DND-41 (cell line): ENCODE results near the gene CLDN14.

Experiments used
- ATAC-seq: fragments of 200-7000 bp; cut with Tn5 transposase; 3 replicates; pipeline ENCODE4 v1.9.1; 2021; ENCODE audit warnings: low read depth; ENCODE audit not compliant: insufficient read depth
- DNase-seq: peaks from one replicate; pipeline ENCODE4 v3.0.0-alpha.2; 2020
- H2AFZ ChIP-seq: 2 replicates; pipeline ENCODE4 v1.6.0; 2012; ENCODE audit warnings: low read depth, low read length
- H3K27ac ChIP-seq: 2 replicates; pipeline ENCODE4 v1.5.1; 2012; ENCODE audit warnings: low read length, inconsistent platforms
- H3K27me3 ChIP-seq: fragments of 200-600 bp; sonication (generic); 2 replicates; pipeline ENCODE4 v1.6.0; 2012; ENCODE audit warnings: low read length, mild to moderate bottlenecking, inconsistent platforms; ENCODE audit not compliant: insufficient read depth, poor library complexity
- H3K36me3 ChIP-seq: 2 replicates; pipeline ENCODE4 v1.5.1; 2012; ENCODE audit warnings: low read length, inconsistent platforms; ENCODE audit not compliant: insufficient read depth
- H3K4me1 ChIP-seq: 2 replicates; pipeline ENCODE4 v1.5.1; 2012; ENCODE audit warnings: mild to moderate bottlenecking, low read length; ENCODE audit not compliant: insufficient read depth
- H3K4me2 ChIP-seq: 2 replicates; pipeline ENCODE4 v1.6.0; 2012; ENCODE audit warnings: mild to moderate bottlenecking, moderate library complexity, low read length, inconsistent platforms; ENCODE audit not compliant: insufficient read depth
- H3K4me3 ChIP-seq, 2 experiments: fragments of 200-600 bp in 1 of 2; shearing (Covaris generic) in 1 of 2; 2 replicates each; pipeline ENCODE4 v1.5.1; 2012 to 2016; ENCODE audit warnings: inconsistent platforms in 2 of 2, low read length in 2 of 2, mild to moderate bottlenecking in 2 of 2, low read depth in 1 of 2, moderate library complexity in 1 of 2
- H3K79me2 ChIP-seq: 2 replicates; pipeline ENCODE4 v1.6.0; 2012; ENCODE audit warnings: low read length, inconsistent platforms; ENCODE audit not compliant: insufficient read depth
- H3K9ac ChIP-seq: 2 replicates; pipeline ENCODE4 v1.6.0; 2012; ENCODE audit warnings: low read depth, mild to moderate bottlenecking, inconsistent platforms, low read length, moderate library complexity
- H3K9me3 ChIP-seq: 2 replicates; pipeline ENCODE4 v1.5.1; 2012; ENCODE audit warnings: low read length, moderate library complexity, mild to moderate bottlenecking, inconsistent platforms; ENCODE audit not compliant: insufficient read depth, severe bottlenecking
- H4K20me1 ChIP-seq: 2 replicates; pipeline ENCODE4 v1.6.0; 2012; ENCODE audit warnings: low read length; ENCODE audit not compliant: insufficient read depth
- EZH2 ChIP-seq: IDR thresholded peaks from 3 replicates; pipeline ENCODE4 v1.6.1; 2012; ENCODE audit warnings: borderline replicate concordance, low read depth, mild to moderate bottlenecking, moderate library complexity, low read length, inconsistent platforms; ENCODE audit not compliant: severe bottlenecking
- TF ChIP-seq, protein P1 (sequence below): IDR thresholded peaks from 2 replicates; pipeline ENCODE4 v1.5.1; 2012; ENCODE audit warnings: borderline replicate concordance, low read length, moderate library complexity, mild to moderate bottlenecking; ENCODE audit not compliant: poor library complexity, severe bottlenecking; ENCODE audit errors: extremely low read depth

CLDN14 gene

DNA sequence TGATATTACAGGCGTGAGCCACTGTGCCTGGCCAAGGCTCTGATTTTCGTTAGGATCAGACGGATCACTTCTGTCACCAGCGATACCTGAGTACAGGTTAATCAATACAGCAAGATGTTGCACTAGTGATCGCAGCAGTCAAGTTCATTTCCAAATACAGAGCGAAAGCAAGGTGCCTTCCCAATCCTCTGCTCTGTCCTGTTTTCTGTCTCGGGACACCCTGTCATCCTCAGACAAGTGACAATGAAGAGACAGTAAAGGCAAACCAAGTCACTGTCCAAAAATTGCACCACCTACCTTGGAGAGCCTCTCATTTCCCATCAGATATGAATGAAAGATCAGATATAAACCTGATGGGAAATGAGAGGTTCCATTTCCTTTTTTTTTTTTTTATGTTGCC, 5.6 kb upstream of the CLDN14 start:
- no peak overlapping the region for H2AFZ ChIP-seq
- H3K27ac ChIP-seq = no peak overlapping the region
- H3K36me3 ChIP-seq = no peaks in the 10 kb centered on the region
- no peak overlapping the region for H3K9ac ChIP-seq
- TF ChIP-seq EZH2 = no peak
- TF ChIP-seq, protein P1, sequence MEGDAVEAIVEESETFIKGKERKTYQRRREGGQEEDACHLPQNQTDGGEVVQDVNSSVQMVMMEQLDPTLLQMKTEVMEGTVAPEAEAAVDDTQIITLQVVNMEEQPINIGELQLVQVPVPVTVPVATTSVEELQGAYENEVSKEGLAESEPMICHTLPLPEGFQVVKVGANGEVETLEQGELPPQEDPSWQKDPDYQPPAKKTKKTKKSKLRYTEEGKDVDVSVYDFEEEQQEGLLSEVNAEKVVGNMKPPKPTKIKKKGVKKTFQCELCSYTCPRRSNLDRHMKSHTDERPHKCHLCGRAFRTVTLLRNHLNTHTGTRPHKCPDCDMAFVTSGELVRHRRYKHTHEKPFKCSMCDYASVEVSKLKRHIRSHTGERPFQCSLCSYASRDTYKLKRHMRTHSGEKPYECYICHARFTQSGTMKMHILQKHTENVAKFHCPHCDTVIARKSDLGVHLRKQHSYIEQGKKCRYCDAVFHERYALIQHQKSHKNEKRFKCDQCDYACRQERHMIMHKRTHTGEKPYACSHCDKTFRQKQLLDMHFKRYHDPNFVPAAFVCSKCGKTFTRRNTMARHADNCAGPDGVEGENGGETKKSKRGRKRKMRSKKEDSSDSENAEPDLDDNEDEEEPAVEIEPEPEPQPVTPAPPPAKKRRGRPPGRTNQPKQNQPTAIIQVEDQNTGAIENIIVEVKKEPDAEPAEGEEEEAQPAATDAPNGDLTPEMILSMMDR = no peak
- no peak for ATAC-seq
- no peaks in the 10 kb centered on the region for H3K4me1 ChIP-seq
- H3K9me3 ChIP-seq = no peaks in the 10 kb centered on the region
- no peaks in the 10 kb centered on the region for H3K27me3 ChIP-seq
- H4K20me1 ChIP-seq = no peaks in the 10 kb centered on the region
- no peak for DNase-seq
- H3K79me2 ChIP-seq = no peaks in the 10 kb centered on the region
- no peak overlapping the region for H3K4me2 ChIP-seq
- H3K4me3 ChIP-seq = no peak overlapping the region

GRCh38 chr21:36483095-36483494, 3.2 kb upstream of the CLDN14 start:
- Histone ChIP-seq H3K4me3 (no peak overlapping the region), H3K4me1 (no peaks in the 10 kb centered on the region), H2AFZ (no peak overlapping the region), H4K20me1 (no peaks in the 10 kb centered on the region), H3K9ac (no peak overlapping the region), H3K36me3 (no peaks in the 10 kb centered on the region), H3K27ac (no peak overlapping the region), H3K79me2 (no peaks in the 10 kb centered on the region), H3K4me2 (no peak overlapping the region), H3K9me3 (no peaks in the 10 kb centered on the region), H3K27me3 (no peaks in the 10 kb centered on the region)
- DNase-seq (no peak), ATAC-seq (no peak)
- TF ChIP-seq, protein P1 = no peak
- no peak for TF ChIP-seq EZH2

DNA sequence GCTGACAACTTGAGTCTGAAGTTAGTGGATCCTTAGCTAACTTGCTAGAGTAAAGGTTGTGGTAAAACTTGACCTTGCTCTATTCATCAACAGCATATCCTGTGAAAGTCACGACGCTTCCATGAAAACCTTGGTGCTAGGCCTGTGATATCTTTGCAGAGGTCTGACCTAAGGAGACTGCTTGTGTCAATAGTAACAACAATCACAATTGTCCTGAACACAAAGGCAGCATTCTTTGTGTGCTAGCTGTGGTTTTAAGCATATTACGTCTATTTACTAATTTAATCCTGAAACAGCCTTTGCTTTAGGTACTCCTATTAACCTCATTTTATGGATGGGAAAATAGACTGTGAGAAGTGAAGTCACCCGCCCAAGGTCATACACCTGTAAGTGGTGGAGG, 2.8 kb upstream of the CLDN14 start:
- Histone ChIP-seq H3K4me2 (no peak overlapping the region), H3K79me2 (no peaks in the 10 kb centered on the region), H3K4me3 (no peak overlapping the region), H2AFZ (no peak overlapping the region), H3K9ac (no peak overlapping the region), H3K9me3 (no peaks in the 10 kb centered on the region), H3K27ac (no peak overlapping the region), H3K4me1 (no peaks in the 10 kb centered on the region), H3K36me3 (no peaks in the 10 kb centered on the region), H4K20me1 (no peaks in the 10 kb centered on the region), H3K27me3 (no peaks in the 10 kb centered on the region)
- TF ChIP-seq, protein P1 = no peak
- TF ChIP-seq EZH2 = no peak
- no peak for ATAC-seq
- no peak for DNase-seq

- H3K4me2 ChIP-seq = no peak overlapping the region
- no peaks in the 10 kb centered on the region for H3K36me3 ChIP-seq
- DNase-seq (no peak), ATAC-seq (no peak)
- no peak overlapping the region for H3K4me3 ChIP-seq
- H3K4me1 ChIP-seq = no peaks in the 10 kb centered on the region
- no peak overlapping the region for H2AFZ ChIP-seq
- H3K79me2 ChIP-seq = no peaks in the 10 kb centered on the region
- H3K27me3 ChIP-seq = no peaks in the 10 kb centered on the region
- H3K27ac ChIP-seq = no peak overlapping the region
- no peak for TF ChIP-seq EZH2
- TF ChIP-seq, protein P1 = no peak
- H4K20me1 ChIP-seq = no peaks in the 10 kb centered on the region
- H3K9me3 ChIP-seq = no peaks in the 10 kb centered on the region
- H3K9ac ChIP-seq = no peak overlapping the region
These were observed 2.3 kb upstream of the CLDN14 start for GRCh38 chr21:36482181-36482580.
